Upper lobe of left lung (tissue), 4 donors: ENCODE data around the gene KCNMA1.

ENCODE experiments used
- CTCF ChIP-seq, 6 experiments: fragments of 450-650 bp in 4 of 6; fragments of 200-600 bp in 2 of 6; sonication (generic) in 2 of 6; IDR thresholded peaks; one replicate each; pipeline ENCODE4 v1.5.1; 2016 to 2019; ENCODE audit warnings: antibody characterized with exemption in 6 of 6
- POLR2A ChIP-seq, 4 donors: fragments of 450-650 bp; IDR thresholded peaks; one replicate each; pipeline ENCODE4 v1.5.1; 2016 to 2017; ENCODE audit warnings: antibody characterized with exemption in 4 of 4, mild to moderate bottlenecking in 2 of 4
- POLR2AphosphoS5 ChIP-seq, 2 donors: sonication (generic); formaldehyde crosslinking; IDR thresholded peaks; one replicate each; pipeline ENCODE4 v1.5.1; 2017; ENCODE audit warnings: antibody characterized with exemption in 2 of 2

- TF ChIP-seq POLR2A (IDR thresholded peaks at IDR 0.05), result no peak
- no peak for TF ChIP-seq CTCF (IDR thresholded peaks at IDR 0.05)
- TF ChIP-seq POLR2AphosphoS5 (IDR thresholded peaks at IDR 0.05), result no peak
Observed at GRCh38 chr10:77501846-77502261, 135.8 kb downstream of the KCNMA1 start.
